ENCODE data around the gene L2HGDH.
"Not testable (repeated sequence)": the region's sequence is repeated elsewhere in the genome, so short reads cannot be mapped to it uniquely, and the experiment has no call there.

Gene L2HGDH

DNA sequence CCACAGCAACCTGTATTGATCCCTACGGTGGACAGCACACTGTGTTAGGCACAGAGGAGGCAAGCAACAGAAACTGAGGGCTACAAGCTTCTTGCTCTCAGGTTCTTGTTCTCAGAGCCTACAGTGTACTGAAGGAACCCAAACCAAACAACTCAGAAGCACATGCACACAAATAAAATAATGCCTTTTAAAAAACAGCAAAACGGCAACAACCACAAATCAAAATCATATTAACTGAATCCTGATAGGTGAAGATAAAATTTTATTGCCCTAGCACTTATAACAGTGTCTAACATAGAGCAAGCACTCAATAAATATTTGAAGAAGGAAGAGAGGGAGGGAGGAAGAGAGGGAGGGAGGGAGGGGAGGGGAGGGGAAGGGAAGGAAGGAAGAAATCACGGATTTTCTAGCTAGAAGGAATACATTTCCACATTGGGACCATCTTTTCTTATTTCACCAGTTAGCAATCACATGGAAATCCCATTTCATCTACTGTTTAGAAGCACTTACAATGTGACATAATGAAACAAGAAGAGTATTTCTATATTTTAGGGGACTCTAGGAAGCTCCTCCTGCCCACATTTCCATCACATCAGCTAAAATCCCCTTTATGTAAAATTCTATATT, 27.3 kb upstream of the L2HGDH start:
- DNase-seq: no peak

DNA sequence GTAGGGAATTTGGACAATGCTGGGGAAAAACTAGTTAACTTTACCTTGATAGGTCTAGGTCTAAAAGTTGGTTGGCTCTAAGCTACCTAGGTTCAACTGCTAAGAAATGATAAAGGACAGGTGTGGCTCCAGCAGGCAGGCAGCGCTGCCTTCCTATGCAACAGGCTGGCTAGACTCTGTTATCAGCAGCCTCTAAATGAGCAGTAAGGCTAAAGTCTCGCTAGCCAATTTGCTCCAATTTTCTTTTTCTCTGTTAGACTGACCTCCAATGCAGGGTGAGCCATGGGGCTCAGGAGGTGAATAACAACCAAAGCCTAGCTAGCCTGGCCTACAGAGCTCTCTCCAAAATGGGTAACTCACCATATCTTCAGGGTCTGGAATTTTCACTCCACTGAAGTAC, 26.6 kb upstream of the L2HGDH start:
- no peak for DNase-seq

DNA sequence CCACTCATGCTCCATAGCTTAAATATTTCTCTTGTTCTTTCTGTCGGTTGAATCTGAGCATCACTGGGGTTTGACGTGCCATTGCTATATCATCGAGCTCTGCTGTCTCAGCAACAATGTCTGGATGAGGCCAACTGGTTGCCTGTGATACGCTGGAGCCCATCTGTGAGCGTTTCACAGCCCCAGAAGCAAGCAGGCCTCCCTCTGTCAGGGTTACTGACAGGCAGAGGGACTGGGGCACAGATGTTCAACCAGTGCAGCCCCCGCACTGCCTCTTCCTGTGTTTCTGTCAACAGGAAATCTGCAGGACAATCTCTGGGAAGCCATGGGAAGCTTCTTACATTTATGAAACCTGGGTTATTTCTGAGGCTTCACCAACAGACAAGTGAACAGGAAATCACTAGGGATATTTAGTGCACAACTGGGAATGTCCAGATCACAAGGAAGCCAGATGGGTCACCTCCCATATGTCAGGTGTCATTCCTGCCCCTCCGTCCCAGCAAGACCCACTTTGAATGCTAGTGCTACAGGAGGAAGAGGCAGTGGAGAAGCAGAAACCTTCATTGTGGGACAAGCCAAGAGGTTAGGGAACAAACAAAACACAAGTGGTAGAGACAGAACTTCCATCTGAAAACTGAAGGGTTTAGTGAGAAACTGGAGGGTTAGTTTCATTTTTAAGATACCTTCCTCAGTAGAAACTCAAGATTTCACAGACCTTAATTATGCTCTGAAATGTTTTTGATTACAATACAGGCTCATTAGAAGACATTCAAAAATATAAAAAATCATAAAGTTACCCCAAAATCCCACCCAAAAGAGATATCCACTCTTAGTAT, 24.2 kb upstream of the L2HGDH start:
- no peak for DNase-seq

DNA sequence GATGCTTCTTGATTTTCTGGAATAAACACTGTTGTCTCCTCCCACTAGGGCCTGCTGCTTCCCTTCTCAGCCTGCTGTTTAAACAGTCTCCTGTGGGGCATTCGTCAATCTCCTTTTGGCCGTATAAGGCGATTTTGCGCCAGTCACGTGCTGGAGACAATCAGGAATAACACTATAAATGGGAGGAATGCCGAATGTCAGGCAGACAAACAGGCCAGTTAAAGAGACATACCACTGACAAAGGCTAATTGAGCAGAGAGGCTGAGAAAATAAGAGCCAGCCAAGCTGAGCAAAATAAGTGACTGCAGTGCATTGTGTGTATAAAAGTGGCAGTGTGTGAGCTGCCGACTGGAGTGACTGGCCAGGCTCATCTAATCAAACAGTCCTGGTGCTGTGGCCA, 23.4 kb upstream of the L2HGDH start:
- DNase-seq: no peak

DNA sequence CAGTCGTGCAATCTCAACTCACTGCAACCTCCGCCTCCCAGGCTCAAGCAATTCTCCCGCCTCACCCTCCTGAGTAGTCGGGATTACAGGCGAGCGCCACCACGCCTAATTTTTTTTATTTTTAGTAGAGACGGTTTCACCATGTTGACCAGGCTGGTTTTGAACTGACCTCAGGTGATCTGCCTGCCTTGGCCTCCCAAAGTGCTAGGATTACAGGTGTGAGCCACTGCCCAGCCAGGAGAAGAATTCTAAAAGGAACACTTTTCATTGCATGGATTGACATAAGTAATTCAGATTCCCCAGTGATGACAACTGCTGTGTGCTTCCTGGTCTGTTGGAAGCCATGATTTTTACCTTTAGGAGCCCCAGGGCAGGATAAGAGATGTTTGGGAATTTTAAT, 22.2 kb upstream of the L2HGDH start:
- DNase-seq: no peak

DNA sequence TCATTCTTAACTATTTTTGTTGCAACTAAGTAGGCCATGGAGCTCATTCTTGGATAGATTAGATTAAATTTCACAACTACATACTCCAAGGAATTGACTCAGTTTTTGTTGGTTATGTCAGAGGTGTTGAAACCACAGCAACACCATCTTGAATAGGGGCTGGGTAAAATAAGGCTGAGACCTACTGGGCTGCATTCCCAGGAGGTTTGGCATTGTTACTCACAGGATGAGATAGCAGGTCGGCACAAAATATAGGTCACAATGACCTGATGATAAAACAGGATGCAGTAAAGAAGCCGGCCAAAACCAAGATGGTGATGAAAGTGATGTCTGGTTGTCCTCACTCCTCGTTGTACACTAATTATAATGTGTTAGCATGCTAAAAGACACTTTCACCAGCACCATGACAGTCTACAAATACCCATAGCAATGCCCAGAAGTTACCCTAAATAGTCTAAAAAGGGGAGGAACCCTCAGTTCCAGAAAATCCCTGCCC, 21.0 kb upstream of the L2HGDH start:
- no peak for DNase-seq

DNA sequence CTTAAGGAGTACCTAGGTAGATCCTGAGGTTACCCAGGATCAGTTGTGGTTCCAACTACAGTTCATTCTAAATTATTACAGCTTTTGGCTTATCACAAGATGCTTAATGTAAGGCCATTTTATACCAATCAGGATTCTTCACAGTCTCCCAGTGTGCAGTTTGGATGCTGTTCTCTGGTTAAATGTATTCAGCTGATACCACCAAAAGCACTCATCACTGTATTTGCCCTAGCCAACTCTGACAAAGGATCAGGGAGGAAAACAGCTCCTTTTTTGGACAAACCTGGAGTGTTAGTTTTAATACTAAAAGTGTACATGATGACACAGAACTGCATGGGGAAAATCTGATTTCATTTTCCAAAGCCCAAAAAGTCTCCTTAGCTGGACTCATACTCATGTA, 19.6 kb upstream of the L2HGDH start:
- DNase-seq: no peak

DNA sequence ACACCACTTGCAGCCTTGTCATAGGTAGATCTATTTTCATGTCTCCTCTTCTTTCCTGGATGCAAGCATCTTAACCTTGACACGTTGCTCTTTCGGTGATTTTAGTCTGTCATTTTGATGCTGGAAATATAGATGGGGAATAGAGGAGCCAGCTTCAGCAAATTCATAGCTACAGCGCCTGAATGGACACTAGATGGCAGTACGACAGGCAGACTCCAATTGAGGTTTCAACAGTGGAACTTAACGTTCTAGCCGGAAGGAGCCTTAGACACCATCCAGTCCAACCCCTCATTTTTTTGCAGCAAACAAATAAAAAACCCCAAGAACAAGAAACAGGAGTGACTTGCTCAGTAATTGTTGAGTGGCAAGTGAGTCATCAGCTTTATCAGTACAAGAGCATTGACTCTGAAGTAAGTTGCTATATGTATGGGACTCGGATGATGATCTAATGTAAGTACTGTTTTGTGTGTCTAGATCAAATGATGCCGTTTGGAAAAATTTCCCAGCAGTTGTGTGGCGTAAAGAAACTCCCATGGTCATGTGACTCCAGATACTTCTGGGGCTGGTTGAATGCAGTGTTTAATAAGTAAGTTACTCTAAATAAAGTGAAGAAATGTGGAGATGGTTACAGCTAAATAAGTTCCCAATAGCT, 9.1 kb upstream of the L2HGDH start:
- DNase-seq: peak; percentile 77

DNA sequence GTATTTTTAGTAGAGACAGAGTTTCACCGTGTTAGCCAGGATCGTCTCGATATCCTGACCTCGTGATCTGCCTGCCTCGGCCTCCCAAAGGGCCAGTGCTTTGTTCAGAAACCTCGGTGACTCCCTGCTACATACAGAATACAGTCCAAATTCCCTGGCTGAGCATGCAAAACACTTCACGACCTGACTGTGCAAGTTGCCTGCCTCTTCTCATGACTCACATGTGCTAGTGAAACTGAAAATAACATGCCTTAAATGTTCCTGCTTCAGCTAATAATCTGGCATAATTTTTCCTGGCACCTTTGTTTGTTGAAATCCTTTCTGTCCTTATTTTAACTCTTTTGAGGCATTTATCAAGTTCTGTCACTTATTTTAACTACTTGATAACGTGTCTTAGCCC, 8.3 kb upstream of the L2HGDH start:
- no peak for DNase-seq

DNA sequence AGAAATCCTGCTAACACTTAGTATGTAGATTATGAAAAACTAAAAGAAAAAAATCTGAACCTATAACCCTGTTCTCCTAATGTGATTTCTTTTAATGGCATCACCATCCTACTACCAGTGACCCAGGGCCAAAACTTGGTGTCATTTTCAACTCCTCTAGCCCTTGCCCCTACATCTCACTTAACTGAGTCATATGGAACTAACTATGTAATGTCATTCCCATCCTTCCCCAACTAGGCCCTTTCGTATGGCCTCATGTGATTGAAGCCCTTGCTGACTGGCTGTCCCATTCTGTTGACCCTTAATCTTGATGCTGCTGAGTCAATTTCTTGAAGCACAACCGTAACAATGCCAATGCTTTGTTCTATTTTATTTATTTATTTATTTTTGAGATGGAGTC, 7.7 kb upstream of the L2HGDH start:
- DNase-seq: no peak

DNA sequence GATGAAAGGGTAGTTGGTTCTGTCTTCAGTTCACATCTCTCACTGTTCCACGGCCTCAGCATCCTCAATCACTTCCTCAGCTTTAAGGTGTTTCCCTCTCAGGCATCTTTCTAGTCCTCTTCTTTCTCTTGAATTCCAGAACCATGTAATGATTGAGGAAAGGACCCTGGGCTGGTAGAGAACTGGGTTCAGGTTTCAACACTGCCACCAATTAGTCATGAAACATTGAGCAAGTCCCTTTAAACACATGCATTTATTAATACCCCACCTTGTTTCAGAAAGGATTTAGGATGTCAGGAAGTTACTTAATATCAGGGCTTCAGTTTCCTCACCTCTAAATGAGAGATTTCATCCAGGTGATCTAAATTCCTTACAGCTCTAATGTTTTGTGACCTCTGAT, 7.3 kb upstream of the L2HGDH start:
- DNase-seq: no peak

DNA sequence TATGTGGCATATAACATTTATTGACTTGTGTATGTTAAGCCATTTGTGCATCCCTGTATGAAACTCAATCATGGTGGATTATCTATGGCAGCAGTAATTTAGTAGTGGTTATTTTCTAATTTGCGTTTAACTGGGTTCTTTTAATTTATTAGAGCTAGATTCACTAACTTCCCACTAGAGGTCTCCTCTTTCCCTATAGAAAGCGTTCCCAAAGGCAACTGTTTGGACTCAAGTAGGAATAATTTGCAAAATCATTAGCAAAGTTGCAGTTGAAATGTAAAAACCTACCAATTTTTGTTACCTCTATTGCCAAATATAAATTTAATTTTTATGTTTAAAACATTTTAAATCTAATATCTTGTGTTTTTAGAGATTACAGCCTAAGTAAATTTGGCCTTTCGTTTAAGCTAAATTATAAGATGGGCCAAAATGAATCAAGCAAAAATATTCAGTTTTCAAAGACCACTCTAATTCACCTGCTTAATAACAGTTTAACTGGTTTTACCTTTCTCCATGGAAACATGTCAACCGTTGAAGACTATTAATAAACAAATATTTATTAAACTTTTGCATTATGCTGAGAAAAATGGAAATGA, 6.1 kb upstream of the L2HGDH start:
- no peak for DNase-seq

DNA sequence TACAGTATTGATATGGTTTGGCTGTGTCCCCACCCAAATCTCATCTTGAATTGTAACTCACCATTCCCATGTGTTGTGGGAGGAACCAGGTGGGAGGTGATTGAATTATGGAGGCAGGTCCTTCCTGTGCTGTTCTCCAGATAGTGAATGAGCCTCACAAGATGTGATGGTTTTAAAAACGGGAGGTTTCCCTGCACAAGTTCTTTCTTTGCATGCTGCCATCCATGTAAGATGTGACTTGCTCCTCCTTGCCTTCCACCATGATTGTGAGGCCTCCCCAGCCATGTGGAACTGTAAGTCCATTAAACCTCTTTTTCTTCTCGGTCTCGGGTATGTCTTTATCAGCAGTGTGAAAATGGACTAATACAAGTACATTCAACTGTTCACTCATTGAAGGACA, 2.1 kb upstream of the L2HGDH start:
- not testable (repeated sequence) for DNase-seq

DNA sequence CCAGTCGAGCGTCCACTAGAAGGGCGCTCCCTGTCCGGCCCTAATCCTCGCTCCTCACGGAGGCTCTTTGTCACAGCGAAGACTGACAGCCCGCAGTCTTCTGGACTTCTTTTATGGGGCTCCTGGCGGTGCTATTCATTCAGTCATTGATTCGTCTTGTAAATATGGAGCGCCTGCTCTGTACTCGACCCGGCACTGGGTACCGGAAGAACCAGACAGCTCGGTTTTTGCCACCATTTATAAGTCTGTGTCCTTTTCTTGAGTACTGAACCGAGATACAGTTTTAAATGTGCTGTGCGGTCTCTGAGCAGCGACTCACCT, 665 bp upstream of the L2HGDH start:
- no peak for DNase-seq

DNA sequence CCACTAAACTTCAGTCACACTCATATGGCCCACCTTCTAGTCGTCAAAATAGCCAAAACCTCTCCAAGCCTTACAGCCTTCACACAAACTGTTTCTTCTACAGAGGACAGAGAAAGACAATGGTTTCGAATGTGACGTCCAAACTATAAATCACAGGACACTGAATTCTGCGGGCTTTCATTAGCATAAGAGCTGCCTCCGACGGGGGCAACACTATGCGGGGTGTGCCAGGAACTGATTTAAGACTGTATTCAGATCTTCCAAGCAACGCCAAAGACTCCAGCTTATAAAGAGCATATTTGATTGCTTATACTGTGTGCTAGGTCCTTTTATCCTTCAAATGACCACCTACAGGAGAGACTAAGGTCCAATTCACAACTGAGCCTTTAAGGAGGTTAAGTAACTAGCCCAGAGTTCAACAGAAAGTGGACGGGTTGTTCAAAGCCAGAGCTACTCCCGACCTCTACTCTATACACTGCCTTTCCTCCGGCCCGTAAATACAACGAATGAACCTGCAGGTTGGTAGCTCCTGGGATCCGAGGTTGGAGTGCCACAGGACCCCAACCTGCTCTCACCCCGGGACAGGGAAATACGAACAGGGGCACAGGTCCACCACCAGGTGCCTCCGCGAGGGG, 575 bp downstream of the L2HGDH start:
- no peak for DNase-seq

DNA sequence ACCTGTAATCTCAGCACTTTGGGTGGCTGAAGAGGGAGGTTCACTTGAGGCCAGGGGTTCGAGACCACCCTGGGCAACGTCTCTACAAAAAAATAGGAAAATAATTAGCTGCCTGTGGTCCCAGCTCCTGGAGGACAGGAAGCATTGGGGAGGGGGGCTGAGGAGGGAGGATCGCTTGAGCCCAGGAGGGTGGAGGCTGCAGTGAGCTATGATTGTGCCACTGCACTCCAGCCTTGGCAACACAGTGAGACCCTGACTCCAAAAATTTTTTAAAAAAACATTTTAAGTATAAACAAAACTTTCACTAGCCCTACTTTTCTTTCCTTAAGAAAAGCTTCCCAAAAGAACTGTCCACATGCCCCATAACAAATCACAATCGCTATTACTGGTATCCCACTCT, 1.6 kb downstream of the L2HGDH start:
- DNase-seq: no peak

DNA sequence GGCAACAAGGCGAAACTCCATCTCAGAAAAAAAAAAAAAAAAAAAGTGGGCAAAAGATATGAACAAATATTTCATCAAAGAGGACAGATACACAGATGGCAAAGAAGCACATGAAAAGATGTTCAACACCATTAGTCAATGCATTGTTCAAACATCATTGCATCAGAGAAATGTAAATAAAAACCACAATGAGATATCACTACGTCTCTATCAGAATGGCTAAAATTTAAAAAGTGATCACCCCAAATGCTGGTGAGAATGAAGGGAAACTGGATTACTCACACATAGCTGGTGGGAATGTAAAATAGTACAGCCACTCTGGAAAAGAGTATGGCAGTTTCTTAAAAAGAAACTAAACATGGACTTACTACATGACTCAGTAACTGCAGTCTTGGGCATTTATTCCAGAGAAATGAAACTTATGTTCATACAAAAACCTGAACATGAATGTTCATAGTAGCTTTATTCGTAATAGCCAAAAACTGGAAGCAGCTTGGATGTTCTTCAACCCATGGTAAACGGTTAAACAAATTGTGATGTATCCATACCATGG, 3.6 kb downstream of the L2HGDH start:
- no peak for DNase-seq

DNA sequence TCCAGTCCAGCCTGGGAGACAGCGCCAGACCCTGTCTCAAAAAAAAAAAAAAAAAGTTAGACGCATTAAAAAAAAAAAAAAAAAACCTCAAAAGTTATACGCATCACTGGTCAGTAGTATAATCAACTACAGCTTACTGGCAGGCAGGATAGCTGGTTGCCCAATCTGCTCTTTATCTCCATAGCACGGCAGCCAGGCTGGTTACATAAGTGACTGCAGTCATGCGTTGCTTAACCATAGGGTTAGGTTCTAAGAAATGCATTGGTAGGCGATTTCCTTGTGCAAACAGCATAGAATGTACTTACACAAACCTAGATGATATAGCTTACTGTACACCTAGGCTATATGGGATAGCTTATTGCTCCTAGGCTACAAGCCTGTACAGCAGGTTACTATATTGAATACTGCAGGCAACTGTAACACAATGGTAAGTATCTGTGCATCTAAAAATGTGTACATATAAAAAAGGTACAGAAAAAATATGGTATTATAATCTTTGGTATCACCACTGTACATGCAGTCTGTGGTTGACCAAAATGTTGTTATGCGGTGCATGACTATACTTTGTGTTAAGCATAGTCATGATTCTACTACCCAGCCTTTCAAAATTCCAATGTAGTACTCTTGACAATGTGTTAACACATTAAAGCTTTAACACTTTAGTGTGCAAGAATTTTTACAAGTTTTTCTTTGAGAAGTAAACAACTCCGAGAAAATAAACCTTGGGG, 8.1 kb downstream of the L2HGDH start:
- DNase-seq: no peak

DNA sequence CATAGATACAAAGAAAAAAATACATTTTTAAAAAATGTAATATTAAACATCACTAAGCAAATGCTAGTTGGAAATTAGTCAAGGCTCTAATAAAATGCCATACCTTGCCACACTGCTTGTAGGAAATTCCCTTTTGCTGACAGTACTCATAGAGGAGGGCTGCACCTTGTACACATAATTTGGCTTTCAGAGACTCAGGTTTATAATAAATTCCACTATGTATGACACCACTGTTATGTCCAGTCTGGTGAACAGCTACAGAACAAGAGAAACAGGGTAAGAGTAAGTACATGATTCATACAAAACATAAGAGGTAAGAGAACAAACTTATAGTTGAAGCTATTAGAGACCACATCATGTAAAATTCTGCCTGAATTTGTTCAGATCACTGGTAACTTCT, 10.1 kb downstream of the L2HGDH start:
- no peak for DNase-seq

DNA sequence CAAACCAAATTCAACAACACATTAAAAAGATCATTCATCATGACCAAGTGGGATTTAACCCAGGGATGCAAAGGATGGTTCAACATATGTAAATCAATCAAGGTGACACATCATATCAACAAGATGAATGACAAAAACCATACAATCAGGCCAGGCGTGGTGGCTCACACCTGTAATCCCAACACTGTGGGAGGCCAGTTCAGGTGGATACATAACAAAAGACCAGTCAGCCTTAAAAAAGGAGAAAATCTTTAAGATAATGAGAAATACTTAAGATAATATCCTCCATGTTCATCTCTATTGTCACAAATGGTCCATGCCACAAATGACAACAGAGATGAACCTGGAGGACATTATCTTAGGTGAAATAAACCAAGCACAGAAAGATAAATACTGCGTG, 12.4 kb downstream of the L2HGDH start:
- DNase-seq: no peak

DNA sequence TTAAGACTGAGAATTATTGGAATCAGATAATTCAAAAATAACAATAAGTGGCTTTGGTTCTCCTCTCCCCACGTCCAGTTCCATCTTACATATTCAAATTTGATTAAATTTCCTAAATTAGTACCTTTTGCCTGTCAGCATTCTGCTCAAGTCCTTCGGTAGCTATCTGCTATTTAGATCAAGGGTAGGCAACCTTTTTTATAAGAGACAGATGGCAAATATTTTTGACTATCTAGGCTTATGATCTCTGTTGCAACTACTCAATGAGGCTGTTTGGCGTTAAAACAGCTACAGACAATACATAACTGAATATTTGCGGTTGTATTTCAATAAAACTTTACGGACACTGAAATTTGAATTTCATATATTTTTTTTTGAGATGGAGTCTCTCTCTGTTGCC, 21.7 kb downstream of the L2HGDH start:
- no peak for DNase-seq

DNA sequence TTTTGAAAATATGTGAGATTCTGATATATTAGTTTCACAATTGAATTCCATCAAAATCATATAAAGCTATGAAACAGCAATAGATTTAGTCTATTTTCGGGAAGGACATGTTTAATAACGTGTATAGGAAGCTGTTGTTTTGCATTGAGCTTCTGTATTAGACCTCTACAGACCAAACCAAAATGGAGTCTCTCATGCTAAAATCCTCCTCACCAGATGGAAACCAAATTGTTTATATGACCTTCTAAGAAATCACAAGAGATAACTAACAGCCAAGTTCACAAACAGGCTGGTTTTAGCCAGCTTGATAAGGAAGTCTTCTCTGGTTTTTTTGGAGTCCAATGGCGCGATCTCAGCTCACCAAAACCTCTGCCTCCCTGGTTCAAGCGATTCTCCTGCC, 23.9 kb downstream of the L2HGDH start:
- no peak for DNase-seq
